Mammary epithelial cell (primary cell): ENCODE data around the gene PHC2.

Source experiments
- EZH2 ChIP-seq: IDR thresholded peaks from 2 replicates; pipeline ENCODE4 v1.6.1; 2012; ENCODE audit warnings: low read length, inconsistent platforms, borderline replicate concordance
- TF ChIP-seq, protein P1 (sequence below), 2 donors: IDR thresholded peaks in 1 of 2; conservative IDR thresholded peaks in 1 of 2; 2 replicates each; pipeline ENCODE4 v1.5.1; 2011 to 2012; ENCODE audit warnings: inconsistent platforms in 2 of 2, low read length in 2 of 2, mild to moderate bottlenecking in 2 of 2, control low read depth in 1 of 2, low read depth in 1 of 2; ENCODE audit not compliant: insufficient read depth in 1 of 2; ENCODE audit errors: extremely low read depth in 1 of 2

DNA sequence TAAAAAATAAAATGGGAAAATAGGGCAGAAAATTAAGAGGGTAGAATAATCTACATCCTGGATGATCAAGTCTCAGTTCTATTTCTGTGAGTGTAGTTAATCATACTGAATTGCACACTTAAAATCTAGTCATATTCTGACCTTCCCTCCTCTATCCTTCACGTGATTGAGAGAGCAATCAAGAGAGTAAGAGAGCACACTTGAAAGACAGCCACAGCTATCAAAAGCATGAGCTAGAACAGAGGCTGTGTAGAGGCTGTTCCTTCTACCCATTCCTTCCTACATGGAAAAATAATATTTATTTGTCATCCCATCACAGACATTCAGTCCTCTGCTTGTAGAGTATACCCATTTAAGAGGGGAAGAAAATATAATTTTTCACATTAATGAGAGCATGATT is 52.4 kb downstream of the PHC2 start:
- TF ChIP-seq, protein P1, sequence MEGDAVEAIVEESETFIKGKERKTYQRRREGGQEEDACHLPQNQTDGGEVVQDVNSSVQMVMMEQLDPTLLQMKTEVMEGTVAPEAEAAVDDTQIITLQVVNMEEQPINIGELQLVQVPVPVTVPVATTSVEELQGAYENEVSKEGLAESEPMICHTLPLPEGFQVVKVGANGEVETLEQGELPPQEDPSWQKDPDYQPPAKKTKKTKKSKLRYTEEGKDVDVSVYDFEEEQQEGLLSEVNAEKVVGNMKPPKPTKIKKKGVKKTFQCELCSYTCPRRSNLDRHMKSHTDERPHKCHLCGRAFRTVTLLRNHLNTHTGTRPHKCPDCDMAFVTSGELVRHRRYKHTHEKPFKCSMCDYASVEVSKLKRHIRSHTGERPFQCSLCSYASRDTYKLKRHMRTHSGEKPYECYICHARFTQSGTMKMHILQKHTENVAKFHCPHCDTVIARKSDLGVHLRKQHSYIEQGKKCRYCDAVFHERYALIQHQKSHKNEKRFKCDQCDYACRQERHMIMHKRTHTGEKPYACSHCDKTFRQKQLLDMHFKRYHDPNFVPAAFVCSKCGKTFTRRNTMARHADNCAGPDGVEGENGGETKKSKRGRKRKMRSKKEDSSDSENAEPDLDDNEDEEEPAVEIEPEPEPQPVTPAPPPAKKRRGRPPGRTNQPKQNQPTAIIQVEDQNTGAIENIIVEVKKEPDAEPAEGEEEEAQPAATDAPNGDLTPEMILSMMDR (conservative IDR thresholded peaks at IDR 0.05 in 1 of 2, IDR thresholded peaks at IDR 0.05 in 1 of 2; ENCODE audit: extremely low read depth in 1 of 2, insufficient read depth in 1 of 2, low read depth in 1 of 2, low read length in 2 of 2): no peak
- no peak for TF ChIP-seq EZH2
